Adrenal gland (tissue), 5 donors: ENCODE measurements around the gene HPRT1.

Experiments
- CTCF ChIP-seq, 6 experiments: fragments of 450-650 bp in 4 of 6; fragments of 200-600 bp in 2 of 6; sonication (generic) in 1 of 6; IDR thresholded peaks; 1 replicate in 5 of 6; 2 replicates in 1 of 6; pipeline versions ENCODE4 v1.5.1 to v1.8.0; 2016 to 2021; ENCODE audit warnings: antibody characterized with exemption in 6 of 6, mild to moderate bottlenecking in 2 of 6, moderate library complexity in 1 of 6
- POLR2A ChIP-seq, 2 donors: fragments of 450-650 bp; IDR thresholded peaks; one replicate each; pipeline ENCODE4 v1.6.1; 2017; ENCODE audit warnings: antibody characterized with exemption in 2 of 2, mild to moderate bottlenecking in 2 of 2, moderate library complexity in 1 of 2
- donor health status: DM: no; HTN: no; CAD: no.

- TF ChIP-seq POLR2A (IDR thresholded peaks at IDR 0.05) (no peak), CTCF (IDR thresholded peaks at IDR 0.05) (no peak)
Observed at GRCh38 chrX:134435894-134436293, 24.1 kb upstream of the HPRT1 start.
